NCI-H524 (cell line): Measurements from ENCODE around the gene BCL2.

Experiments
- DNase-seq, 2 experiments: peaks; one replicate each; lab custom pipeline; 2025; lab: John Stamatoyannopoulos, UW

The BCL2 gene

GRCh38 chr18:63286926-63287325, 32.6 kb downstream of the BCL2 start:
- peak; percentile 13 to 69 for DNase-seq

- DNase-seq = peak; percentile 58 to 82
Measured at GRCh38 chr18:63284827-63285733, 34.5 kb downstream of the BCL2 start.

DNA sequence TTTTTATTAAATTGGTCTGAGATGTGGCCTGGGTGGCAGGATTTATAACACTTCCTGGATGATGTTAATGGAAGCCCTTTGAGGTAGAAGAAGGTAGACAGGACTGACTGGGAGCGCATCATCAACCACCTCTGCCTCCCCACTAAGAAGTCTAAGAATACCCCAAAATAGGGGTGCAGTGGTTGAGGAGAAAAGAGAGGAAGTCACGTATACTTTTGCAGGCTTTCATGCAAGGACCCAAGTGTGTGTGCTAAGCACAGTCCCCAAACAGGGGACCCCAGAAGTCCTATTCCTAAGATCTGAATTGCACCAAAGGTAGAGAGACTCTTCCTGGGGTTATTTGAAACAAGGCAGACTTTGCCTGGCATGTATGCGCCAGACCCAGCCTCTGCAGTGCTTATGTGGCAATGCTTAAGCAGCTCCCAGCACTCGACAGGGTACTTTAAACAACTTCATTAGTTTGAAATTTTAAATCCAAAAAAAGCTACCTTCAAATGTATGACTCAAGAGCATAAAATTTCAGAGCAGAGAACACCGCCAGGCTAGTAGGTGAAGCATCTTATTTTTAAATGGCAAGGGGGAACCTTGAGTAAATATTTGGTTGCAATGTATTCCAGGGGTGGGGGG, 35.3 kb downstream of the BCL2 start:
- no peak for DNase-seq

DNA sequence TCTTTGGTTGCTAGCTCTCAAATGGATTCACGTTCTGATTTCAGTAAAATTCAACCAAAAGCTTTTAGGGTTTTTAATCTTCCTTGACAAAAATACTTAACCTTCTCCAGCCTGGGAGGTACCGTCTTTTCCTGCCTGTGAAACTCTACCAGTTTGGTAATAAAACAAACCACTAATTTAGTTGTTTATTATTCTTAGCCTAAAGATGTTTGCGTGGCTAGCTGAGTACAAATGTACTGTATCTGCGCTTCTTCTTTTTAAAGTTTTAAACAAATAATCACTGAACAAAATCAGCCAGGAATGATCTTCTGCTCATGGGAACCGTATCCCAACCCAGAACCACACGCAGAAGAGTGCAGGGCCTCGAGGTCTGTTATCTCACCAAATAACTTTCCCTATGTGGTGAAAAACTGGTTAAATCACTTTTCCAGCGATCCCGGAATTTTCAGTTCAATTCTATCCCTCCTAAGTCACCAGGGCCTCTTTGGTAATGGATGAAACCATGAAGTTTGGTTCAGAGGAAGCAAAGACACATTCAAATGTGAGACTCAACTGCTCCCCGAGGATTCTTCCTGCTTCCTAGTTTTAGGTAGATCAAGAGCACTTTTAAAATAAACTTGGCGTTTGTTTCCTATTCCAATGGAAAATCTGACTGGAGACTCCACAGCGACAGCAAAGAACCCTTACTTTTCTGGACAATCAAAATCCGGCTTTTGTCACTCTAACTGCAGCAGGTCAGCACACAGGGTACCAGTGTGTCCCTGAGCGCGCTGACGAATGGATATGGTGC, 36.1 kb downstream of the BCL2 start:
- no peak for DNase-seq

- DNase-seq = no peak
Measured at GRCh38 chr18:63282793-63283192, 36.8 kb downstream of the BCL2 start.

DNA sequence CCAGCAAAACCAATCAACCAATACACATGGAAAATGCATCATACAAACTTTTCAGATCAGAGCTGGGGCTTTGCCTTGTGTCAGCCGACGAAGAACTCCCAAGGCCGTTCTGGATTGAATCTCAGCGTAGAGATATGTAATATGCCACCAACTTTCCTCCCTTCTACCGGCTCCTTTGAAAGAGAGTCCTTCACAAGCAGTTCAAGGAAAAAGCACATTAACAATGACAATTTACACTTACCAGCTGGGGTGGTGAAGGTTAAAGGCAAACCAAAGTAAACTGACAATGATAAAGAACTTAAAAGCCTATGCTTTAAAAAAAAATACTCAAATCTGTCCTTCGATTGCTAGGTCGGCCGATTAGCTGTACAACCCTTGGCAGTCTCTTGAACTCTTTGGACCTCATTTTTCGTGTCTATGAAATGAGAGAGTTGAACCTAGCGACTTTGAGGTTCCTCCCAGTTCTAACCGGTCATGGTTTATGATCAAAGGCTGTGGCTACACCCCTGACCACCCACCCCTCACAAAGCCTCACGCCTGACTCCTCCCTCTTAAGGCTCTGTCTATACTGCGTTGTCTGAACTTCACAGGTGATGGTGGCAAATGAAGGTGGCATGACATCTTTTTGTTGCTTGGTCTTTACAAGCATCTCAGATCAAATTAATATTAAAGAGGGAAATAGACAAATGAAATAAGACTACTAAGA, 46.2 kb downstream of the BCL2 start:
- DNase-seq = no peak

- DNase-seq = no peak
Measured at GRCh38 chr18:63272638-63273037, 46.9 kb downstream of the BCL2 start.

- DNase-seq = peak; percentile 50 to 85
Measured at GRCh38 chr18:63271881-63272299, 47.7 kb downstream of the BCL2 start.

DNA sequence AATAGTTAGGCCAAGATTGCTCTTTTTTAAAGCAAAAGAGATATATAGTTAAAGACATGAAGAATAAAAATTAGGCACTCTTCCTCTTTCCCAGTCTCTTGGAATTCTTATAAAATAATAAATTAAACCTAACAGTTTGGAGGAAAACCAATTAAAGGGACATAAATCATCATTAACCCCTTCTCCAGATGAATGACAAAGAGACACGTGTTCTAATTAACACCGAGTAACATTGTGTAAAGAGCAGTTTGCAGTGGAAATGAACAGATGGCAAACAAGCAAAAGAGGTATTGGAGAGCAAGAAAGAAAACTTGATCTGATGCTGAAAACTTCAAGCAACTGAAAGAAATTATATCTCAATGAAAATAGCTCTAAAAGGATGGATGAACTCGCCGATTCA, 48.4 kb downstream of the BCL2 start:
- DNase-seq = peak; percentile 61 to 90

DNA sequence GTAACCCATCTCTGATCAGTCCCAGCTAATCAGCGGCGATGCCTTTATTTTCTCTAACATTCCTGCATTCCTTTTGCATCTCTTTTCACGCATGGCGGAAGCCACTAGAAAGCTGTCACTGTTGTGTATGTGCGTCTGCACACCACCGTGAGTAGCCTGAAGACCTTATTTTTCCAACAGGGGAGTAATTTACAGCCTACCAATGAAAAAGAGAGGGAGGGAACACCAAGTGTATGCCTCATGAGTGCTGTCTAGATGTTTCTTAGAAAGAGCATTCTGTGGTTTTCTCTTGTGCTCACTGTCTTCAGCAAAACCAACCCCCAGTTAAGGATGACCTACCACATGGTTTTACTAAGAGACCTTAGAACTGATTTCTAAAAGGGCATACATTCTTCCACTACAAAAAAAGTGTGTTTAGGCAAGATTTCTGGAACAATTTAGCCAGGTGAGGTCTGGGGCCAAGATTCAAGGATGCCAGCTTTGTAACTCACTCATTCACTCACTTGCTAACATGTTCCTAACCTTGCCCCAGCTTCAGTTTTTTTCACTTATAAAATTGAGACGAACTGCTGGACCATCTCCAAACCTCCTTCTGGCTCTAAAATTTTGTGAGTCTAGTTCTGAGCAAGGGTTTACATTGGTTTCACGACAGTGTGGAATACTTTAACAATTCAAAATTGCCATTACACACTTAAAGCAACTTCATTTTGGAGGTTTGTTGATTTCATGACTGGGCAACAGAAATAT, 51.4 kb downstream of the BCL2 start:
- DNase-seq = no peak

GRCh38 chr18:63266888-63267790, 52.4 kb downstream of the BCL2 start:
- DNase-seq = no peak

GRCh38 chr18:63265326-63265725, 54.2 kb downstream of the BCL2 start:
- DNase-seq = no peak

GRCh38 chr18:63264871-63265270, 54.7 kb downstream of the BCL2 start:
- peak; percentile 61 to 86 for DNase-seq

GRCh38 chr18:63263444-63263843, 56.1 kb downstream of the BCL2 start:
- DNase-seq = no peak

DNA sequence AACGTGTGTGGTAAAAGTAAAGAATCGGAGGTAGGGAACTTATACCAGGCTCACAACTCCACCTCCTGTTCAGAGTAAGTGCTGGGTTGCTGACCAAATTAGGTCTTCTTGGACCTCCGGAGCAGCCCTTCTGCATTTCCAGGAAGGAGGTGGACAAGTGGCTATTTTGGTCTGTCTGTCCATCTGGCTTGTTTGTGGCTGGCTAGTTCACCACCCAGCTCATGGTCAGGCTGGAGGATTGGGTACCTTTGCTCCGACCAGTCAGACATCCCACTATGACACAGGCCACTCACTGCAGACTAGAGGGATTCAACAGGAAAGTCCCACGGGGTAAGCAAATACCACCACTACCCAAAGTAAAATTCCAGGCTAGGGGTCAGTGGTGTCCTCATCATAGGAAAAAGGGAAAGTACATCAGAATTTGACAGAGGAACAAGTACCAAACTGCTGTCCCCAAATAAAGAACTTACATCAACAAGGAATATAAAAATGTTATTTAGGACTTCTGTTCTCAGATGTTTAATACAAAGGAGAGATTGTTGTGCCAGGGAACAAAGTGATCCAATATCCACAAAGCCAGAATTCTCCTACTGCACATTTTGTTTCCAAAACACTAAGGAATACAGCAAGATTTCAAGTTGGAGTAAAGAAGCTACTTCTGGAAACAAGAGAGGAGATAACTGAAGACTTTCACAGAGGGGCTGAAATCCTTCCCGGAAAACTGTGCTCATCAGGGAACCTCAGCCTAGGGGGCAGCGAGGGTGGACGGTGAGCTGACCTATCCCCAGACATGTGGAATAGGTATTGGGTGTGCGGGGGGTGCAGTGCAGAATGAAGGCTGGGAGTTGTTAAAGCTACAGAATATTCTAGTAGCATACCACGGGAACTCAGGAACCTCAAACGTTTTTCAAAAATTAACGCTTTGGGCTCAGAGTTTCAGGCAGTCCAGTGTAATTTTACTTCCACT, 56.9 kb downstream of the BCL2 start:
- DNase-seq = no peak

DNA sequence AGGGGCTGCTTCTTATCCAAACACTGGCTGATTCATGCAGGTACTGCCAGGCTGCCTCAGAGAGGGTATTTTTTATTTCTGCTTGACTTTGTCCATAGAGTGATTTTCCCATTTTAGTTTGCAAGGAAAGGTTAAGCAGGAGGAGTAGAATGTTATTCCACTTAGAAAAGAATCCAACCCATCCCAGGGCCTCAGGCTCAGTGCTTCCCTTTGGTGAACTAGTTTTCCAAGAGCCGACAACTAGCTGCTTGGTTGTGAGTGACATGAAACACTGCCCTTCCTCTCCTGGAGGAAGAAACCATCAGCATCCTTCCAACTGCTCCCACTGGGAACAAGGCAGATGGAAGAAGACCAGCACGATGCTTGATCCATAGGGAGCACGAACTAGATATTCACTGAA, 58.5 kb downstream of the BCL2 start:
- DNase-seq = no peak

GRCh38 chr18:63260380-63260754, 59.2 kb downstream of the BCL2 start:
- DNase-seq = no peak

GRCh38 chr18:63259567-63260379, 59.8 kb downstream of the BCL2 start:
- no peak for DNase-seq
